KOPT-K1 (cell line): ENCODE results near the gene ABCF1.
A peak's percentile ranks its signal among the peaks of the same experiment; 100 is the strongest.
"Not testable (repeated sequence)": the region's sequence is repeated elsewhere in the genome, so short reads cannot be mapped to it uniquely, and the experiment has no call there.

Experiments
- H3K27ac ChIP-seq: fragments of 200-600 bp; sonication (generic); 2 replicates; pipeline ENCODE4 v1.5.1; 2016; ENCODE audit warnings: antibody characterized with exemption, mild to moderate bottlenecking, low read depth, low read length; ENCODE audit not compliant: poor library complexity, severe bottlenecking
- H3K36me3 ChIP-seq: fragments of 200-600 bp; sonication (generic); 2 replicates; pipeline ENCODE4 v1.5.1; 2017; ENCODE audit warnings: antibody characterized with exemption, mild to moderate bottlenecking, low read length, moderate library complexity; ENCODE audit not compliant: insufficient read depth
- H3K9me3 ChIP-seq: fragments of 200-600 bp; sonication (generic); 2 replicates; pipeline ENCODE4 v1.5.1; 2017; ENCODE audit warnings: antibody characterized with exemption, low read length, mild to moderate bottlenecking; ENCODE audit not compliant: insufficient read depth, poor library complexity, severe bottlenecking

The ABCF1 gene

DNA sequence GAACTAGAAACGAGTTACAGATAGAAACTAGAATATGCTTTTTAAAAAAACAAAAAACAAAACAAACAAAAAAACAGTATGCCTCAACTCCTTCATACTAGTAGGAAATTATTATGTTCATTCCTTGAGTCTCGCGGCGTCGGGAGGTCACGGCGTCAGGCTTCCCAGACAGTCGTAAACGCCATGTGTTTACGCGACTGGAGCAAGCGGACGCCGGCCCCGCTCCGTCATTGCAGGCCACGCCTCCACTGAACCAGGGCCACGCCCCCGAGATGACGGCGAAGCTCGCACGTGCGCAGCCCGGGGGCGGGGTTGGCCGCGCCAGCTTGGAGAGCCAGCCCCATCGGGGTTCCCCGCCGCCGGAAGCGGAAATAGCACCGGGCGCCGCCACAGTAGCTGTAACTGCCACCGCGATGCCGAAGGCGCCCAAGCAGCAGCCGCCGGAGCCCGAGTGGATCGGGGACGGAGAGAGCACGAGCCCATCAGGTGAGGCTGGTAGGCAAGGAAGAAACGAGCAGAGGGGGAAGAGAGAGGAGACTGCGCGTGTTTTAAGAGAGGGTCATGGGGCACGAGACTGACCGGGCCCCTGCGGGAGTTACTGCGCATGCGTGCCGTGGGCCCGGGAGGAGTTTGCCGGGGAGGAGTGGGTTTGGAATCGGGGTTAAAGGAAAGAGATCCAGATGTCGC is at the start of gene ABCF1:
Gene ABCF1, plus strand, starts transcription at position 368 of the 687 bp plus-strand sequence. Its CDS starts 46 bp downstream, at position 414.
- H3K36me3 ChIP-seq: peaks cover 37% of the 10 kb centered on the region
- peak within 1 kb of the TSS; percentile 87 for H3K27ac ChIP-seq
- H3K9me3 ChIP-seq: no peaks in the 10 kb centered on the region

DNA sequence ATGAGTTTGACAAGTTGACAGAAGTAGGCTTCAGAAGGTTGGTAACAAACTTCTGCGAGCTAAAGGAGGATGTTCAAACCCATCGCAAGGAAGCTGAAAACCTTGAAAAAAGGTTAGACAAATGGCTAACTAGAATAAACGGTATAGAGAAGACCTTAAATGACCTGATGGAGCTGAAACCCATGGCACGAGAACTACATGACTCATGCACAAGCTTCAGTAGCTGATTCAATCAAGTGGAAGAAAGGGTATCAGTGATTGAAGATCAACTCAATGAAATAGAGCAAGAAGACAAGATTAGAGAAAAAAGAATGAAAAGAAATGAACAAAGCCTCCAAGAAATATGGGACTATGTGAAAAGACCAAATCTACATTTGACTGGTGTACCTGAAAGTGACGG is 49.3 kb upstream of the ABCF1 start:
- H3K9me3 ChIP-seq: peaks cover 15% of the 10 kb centered on the region
- not testable (repeated sequence) for H3K36me3 ChIP-seq, H3K27ac ChIP-seq

DNA sequence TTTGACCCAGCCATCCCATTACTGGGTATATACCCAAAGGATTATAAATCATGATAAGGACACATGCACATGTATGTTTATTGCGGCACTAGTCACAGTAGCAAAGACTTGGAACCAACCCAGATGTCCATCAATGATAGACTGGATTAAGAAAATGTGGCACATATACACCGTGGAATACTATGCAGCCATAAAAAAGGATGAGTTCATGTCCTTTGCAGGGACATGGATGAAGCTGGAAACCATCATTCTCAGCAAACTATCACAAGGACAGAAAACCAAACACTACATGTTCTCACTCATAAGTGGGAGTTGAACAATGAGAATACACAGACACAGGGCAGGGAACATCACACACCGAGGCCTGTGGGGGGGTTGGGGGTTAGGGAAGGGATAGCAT is 44.8 kb upstream of the ABCF1 start:
- not testable (repeated sequence) for H3K27ac ChIP-seq, H3K36me3 ChIP-seq, H3K9me3 ChIP-seq

DNA sequence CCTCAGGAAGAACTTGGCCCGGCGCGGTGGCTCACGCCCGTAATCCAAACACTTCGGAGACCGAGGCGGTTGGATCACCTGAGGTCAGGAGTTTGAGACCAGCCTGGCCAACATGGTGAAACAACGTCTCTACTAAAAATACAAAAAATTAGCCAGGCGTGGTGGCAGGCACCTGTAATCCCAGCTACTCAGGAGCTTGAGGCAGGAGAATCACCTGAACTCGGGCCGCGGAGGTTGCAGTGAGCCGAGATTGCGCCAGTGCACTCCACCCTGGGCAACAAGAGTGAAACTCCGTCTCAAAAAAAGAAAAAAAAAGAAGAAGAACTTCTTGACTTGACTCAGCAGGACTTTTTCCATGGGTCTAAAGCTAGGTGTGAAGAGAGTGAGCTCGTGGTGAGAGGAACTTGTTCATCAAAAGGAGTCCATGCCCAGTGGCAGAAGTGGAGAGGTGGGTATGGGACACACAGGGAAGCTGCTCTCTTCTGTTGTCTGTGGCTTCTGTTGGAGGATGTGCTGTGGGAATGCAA is 41.8 kb upstream of the ABCF1 start:
- H3K27ac ChIP-seq, H3K36me3 ChIP-seq, H3K9me3 ChIP-seq: not testable (repeated sequence)

DNA sequence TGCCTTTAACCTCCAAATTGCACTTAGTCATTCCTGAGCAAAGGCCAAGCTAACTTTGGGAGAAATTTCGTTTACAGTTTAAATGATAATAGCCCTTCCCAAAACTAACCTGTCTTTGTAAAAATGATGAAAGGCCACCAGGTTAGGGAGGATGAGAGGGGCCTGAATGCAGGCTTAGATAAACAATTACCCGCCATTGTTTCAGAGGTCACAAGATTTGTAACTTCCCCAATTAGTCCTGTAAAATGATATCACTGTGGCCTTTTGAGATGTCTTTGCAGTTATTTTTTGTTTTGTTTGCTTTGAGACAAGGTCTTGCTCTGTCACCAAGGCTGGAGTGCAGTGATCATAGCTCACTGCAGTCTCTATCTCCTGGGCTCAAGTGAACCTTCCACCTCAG is 41.2 kb upstream of the ABCF1 start:
- no peak overlapping the region for H3K27ac ChIP-seq
- H3K36me3 ChIP-seq: no peaks in the 10 kb centered on the region
- H3K9me3 ChIP-seq: peaks cover 5% of the 10 kb centered on the region

DNA sequence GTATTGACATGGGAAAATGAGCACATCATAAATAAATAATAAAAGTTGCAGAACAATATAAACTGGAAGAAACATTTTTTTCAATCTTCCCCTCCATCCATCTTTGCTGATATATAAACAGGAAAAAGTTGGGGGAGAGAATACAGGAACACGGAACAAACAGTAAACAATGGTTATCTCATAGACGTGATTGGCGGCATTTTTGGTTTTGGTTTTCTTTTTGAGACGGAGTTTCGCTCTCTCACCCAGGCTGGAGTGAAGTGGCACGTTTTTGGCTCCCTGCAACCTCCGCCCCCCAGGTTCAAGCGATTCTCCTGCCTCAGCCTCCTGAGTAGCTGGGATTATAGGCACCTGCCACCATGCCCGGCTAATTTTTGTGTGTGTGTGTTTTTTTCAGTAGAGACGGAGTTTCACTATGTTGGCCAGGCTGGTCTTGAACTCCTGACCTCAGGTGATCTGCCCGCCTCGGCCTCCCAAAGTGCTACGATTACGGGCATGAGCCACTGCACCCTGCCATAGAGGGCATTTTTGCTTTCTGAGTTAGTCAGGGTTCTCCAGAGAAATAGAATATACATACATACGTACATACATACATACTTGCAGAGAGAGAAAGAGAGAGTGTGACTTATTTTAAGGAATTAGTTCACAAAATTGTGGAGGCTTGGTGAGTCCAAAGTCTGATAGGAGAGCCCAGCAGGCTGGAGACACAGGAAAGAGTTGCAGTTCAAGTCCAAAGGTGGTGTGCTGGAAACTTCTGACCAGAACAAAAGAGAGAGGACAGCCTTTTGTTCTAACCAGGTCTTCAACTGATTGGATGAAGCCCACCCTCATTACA is 37.6 kb upstream of the ABCF1 start:
- peaks cover 5% of the 10 kb centered on the region for H3K9me3 ChIP-seq
- no peak overlapping the region for H3K27ac ChIP-seq
- no peaks in the 10 kb centered on the region for H3K36me3 ChIP-seq

DNA sequence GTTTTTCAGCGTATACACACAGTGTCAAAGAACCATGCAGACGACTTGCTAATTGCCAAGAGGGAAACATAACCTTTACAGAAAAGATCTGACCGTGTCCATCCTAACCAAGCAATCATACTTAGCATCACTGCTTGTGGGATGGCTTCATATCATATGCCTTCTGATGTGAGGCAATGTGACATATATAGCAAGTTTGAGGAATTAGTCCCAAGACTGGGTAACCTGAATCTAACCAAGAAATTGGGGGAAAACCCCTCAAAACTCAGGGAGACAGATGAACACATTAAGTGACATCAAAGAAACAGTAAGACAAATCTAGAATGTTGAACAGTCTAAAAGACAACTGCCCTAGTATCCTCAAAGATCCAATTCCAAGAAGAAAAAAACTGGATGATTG is 33.3 kb upstream of the ABCF1 start:
- H3K27ac ChIP-seq: no peak overlapping the region
- no peaks in the 10 kb centered on the region for H3K36me3 ChIP-seq
- H3K9me3 ChIP-seq: no peaks in the 10 kb centered on the region

DNA sequence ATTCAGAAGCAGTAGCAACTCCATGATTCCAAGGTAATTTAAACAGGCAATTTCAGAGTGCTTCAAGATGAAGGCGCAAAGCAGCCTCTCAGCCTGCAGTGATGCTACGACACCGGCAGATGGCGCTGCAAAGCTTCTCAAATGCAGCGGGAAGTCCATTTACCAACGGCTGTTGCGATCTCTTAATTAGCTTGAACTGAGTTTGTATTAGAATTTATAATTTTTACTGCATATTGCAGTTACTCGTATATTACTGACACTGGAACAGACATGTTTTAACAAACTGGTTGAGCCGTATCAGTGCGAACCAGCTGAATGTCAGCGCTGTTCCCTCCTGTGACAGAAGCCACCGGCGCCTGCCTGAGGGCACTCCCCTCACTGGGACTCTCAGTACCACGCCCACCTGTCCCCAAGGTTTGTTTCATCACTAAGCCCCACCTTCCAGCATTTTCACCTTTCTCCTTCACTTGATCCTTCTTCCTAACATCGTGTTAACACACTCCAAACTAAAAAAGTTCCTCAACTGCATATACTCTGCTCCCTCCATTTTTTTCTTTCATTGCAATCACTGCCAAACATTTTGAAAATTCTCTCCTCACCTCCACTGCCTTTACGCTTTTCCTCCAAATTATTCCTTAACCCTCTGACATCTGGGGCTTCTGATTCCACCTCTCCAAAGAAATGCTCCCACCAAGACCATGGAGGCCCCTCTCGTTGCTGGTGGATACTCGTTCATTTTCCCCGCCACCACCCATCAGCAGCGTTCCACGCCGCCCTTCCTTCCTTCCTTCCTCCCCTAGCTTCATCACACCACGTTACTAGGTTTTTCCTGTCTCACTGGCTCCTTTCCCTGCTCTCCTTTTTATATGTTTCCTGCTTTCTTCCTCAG is 29.5 kb upstream of the ABCF1 start:
- no peaks in the 10 kb centered on the region for H3K9me3 ChIP-seq
- H3K36me3 ChIP-seq: peaks cover 19% of the 10 kb centered on the region
- peak overlapping the region; percentile 17 for H3K27ac ChIP-seq

DNA sequence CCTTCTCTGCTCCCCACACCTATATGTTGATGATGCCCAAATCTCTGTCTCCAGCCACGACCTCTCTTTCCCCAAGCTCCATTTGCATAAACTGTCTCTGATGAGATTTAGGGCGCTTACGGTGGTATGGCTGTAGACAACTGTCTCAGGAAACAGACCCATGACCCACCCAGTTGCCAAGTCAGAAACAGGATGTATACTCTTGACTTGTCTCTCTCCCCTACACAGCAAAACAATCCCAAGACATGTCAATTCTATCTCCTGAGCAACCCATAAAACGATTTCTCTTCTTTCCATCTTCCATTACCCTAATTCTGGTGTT is 28.9 kb upstream of the ABCF1 start:
- Histone ChIP-seq H3K9me3 (no peaks in the 10 kb centered on the region), H3K36me3 (peaks cover 25% of the 10 kb centered on the region), H3K27ac (peak overlapping the region; percentile 17)

DNA sequence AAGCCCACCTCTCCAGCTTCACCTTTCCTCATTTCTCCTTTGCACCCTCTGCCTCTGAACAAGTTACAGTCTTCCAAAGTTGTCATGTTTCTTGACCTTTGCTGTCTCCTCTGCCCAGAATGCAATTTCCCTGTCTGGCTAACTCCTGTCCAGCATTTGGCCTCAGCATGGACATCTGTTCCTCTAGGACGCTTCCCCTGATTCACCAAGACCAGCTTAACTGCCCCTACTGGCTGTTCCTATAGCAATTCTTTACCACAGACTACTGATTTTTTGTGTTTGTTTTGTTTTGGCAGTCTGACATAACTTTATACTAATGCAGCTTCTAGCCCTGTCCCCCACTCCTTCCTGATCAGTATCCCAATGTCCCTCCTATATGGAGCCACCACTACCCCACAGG is 28.3 kb upstream of the ABCF1 start:
- H3K27ac ChIP-seq: peak overlapping the region; percentile 17
- H3K36me3 ChIP-seq: peaks cover 29% of the 10 kb centered on the region
- H3K9me3 ChIP-seq: no peaks in the 10 kb centered on the region

DNA sequence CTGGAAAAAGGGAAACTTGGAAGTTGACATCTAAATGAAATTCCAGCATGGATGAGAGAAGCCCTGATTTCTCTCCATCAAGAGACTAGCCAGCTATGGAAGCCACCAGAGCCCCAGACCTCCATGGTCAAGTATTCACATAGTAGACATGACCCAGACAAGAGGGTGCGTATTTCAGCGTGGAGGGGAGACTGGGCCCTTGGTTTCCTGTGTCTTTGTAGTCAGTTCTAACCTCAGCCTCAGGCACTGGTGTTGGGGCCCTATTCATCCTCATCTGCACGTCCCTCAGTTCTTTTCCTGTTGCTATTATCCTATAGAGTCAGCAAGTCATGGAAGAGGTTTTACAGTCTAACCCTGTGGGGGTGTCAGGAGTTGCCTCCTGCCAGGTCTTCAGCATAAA is 27.4 kb upstream of the ABCF1 start:
- no peaks in the 10 kb centered on the region for H3K9me3 ChIP-seq

DNA sequence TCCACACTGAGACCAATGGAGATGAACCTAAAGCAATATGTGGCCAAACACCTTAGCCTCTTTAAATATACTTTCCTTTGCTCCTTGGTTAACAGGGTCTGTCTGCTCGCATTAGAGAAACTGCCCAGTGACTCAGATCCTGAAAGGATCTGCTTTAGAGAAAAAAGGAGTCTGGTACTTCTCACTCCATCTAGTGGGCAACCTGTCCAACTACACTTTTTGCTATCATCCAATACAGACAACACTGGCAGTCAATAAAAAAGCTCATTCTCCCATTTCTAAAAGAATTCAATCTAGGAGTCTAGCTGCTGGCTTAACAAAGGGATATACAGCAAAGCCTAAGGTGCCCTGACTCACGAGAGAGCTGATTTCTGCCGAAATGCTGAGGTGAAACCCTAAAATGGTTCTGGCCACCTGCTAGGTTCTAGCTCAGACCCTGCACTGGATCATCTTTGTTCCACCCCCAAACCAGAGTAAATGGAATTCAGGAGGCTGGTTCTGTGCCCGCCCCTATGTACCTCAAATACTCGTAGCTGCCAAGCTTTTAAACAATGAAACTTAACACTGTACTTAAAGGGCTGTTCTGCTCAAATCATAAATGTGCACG is 26.5 kb upstream of the ABCF1 start:
- Histone ChIP-seq H3K36me3 (peaks cover 47% of the 10 kb centered on the region), H3K9me3 (no peaks in the 10 kb centered on the region), H3K27ac (peak overlapping the region; percentile 25)

More for the DNA sequence above, 27.4 kb upstream of the ABCF1 start:
- Histone ChIP-seq H3K36me3 (peaks cover 37% of the 10 kb centered on the region), H3K27ac (peak overlapping the region; percentile 25)

DNA sequence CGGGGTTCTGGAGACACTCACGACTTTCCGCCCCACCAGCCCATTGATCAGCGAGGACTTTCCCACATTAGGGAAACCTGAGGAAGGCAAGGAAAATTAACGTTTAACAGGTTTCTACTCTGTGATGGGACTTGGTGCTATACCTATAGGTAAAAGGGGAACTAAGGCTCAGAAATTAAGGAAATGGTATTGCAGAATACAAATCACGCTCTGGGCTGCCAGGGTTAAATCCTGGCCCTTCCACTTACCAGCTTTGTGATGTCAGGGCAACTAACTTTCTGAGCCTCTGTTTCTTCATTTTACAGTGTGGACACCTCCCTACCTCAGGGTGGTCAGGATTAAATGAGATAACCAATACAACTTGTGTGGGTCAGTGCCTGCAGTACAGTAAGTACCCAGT is 23.8 kb upstream of the ABCF1 start:
- Histone ChIP-seq H3K36me3 (peaks cover 73% of the 10 kb centered on the region), H3K27ac (no peak overlapping the region)

DNA sequence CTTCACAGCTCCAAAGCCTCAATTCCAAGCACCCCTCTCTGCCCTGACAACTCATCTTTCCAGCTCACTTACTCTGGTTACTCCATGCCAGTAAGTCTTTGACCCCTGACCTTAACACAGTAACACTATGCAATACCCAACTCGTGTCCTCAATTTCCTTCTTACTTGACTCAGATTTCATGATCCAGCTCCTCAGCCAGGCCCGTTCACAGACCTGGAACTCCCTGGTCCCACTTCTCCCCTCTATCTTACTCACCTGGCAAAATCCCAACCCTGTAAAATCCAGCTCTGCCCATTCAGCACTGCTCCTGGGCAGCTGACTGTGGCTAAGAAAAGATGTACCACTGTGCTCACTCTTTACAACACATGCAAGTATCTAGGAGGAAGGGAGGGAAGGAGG is 22.9 kb upstream of the ABCF1 start:
- Histone ChIP-seq H3K9me3 (no peaks in the 10 kb centered on the region), H3K27ac (no peak overlapping the region), H3K36me3 (peaks cover 82% of the 10 kb centered on the region)

More for the DNA sequence above, 23.8 kb upstream of the ABCF1 start:
- H3K9me3 ChIP-seq: no peaks in the 10 kb centered on the region
